NCI-H526 (cell line): ENCODE measurements around the gene MAGI2.
"Not testable (repeated sequence)": the region's sequence is repeated elsewhere in the genome, so short reads cannot be mapped to it uniquely, and the experiment has no call there.

Source experiments
- DNase-seq, 2 experiments: peaks; one replicate each; lab custom pipeline; 2025; lab: John Stamatoyannopoulos, UW

The MAGI2 gene

GRCh38 chr7:78346827-78347226 is 1106.6 kb downstream of the MAGI2 start:
- no peak for DNase-seq

GRCh38 chr7:78345979-78346378 is 1107.5 kb downstream of the MAGI2 start:
- peak in 1 of 2 experiments; percentile 23 for DNase-seq

- no peak for DNase-seq
These were observed 1108.1 kb downstream of the MAGI2 start for GRCh38 chr7:78345293-78345911.

GRCh38 chr7:78334426-78334825 is 1119.0 kb downstream of the MAGI2 start:
- DNase-seq: no peak

- DNase-seq: no peak
These were observed 1119.7 kb downstream of the MAGI2 start for GRCh38 chr7:78333530-78334425.

- DNase-seq: peak; percentile 76 to 81
These were observed 1124.3 kb downstream of the MAGI2 start for GRCh38 chr7:78329001-78329655.

GRCh38 chr7:78327718-78328117 is 1125.7 kb downstream of the MAGI2 start:
- DNase-seq: no peak

- no peak for DNase-seq
These were observed 1126.6 kb downstream of the MAGI2 start for GRCh38 chr7:78326876-78327275.

- no peak for DNase-seq
These were observed 1127.3 kb downstream of the MAGI2 start for GRCh38 chr7:78326189-78326588.

- no peak for DNase-seq
These were observed 1130.3 kb downstream of the MAGI2 start for GRCh38 chr7:78323118-78323517.

- DNase-seq: not testable (repeated sequence)
These were observed 1131.2 kb downstream of the MAGI2 start for GRCh38 chr7:78322231-78322630.

- DNase-seq: no peak
These were observed 1136.1 kb downstream of the MAGI2 start for GRCh38 chr7:78317371-78317770.

- no peak for DNase-seq
These were observed 1137.4 kb downstream of the MAGI2 start for GRCh38 chr7:78316110-78316509.

GRCh38 chr7:78315119-78315518 is 1138.3 kb downstream of the MAGI2 start:
- DNase-seq: no peak

GRCh38 chr7:78311181-78311580 is 1142.3 kb downstream of the MAGI2 start:
- DNase-seq: no peak

- no peak for DNase-seq
These were observed 1145.6 kb downstream of the MAGI2 start for GRCh38 chr7:78307892-78308291.

- DNase-seq: no peak
These were observed 1146.8 kb downstream of the MAGI2 start for GRCh38 chr7:78306634-78307033.

GRCh38 chr7:78301407-78301806 is 1152.1 kb downstream of the MAGI2 start:
- no peak for DNase-seq

- no peak for DNase-seq
These were observed 1154.4 kb downstream of the MAGI2 start for GRCh38 chr7:78299088-78299487.

- DNase-seq: peak; percentile 71 to 73
These were observed 1156.7 kb downstream of the MAGI2 start for GRCh38 chr7:78296644-78297371.

- DNase-seq: no peak
These were observed 1157.3 kb downstream of the MAGI2 start for GRCh38 chr7:78296046-78296597.

GRCh38 chr7:78289471-78289870 is 1164.0 kb downstream of the MAGI2 start:
- DNase-seq: not testable (repeated sequence)
